K562 (cell line): ENCODE results near the gene SLC22A23. TPM values are rescaled to one million over a fixed set of nuclear protein-coding genes. Genes with fewer than 3 reads are reported as not detected.

Source experiments
- ATF1 ChIP-seq, 2 experiments: fragments of 450-650 bp in 1 of 2; IDR thresholded peaks; 2 replicates each; pipeline ENCODE4 v1.6.1; 2016; ENCODE audit warnings: missing compliant biosample characterization in 1 of 2, missing genetic modification characterization in 1 of 2
- C11orf30 ChIP-seq: fragments of 450-650 bp; IDR thresholded peaks from 2 replicates; pipeline ENCODE4 v1.6.1; 2016; ENCODE audit warnings: low read depth, mild to moderate bottlenecking
- FOXA1 ChIP-seq: fragments of 450-650 bp; IDR thresholded peaks from 2 replicates; pipeline ENCODE4 v1.6.1; 2016; ENCODE audit warnings: mild to moderate bottlenecking, borderline replicate concordance
- KLF1 ChIP-seq: fragments of 450-650 bp; IDR thresholded peaks from 2 replicates; pipeline ENCODE4 v1.6.1; 2016; ENCODE audit warnings: missing genetic modification characterization, missing compliant biosample characterization
- NCOA2 ChIP-seq, 2 experiments: fragments of 450-650 bp; IDR thresholded peaks; 2 replicates each; pipeline ENCODE4 v1.6.1; 2018; ENCODE audit warnings: mild to moderate bottlenecking in 2 of 2, moderate library complexity in 1 of 2; ENCODE audit not compliant: partially characterized antibody in 2 of 2
- polyA plus RNA-seq, 8 experiments: library from polyadenylated mRNA; depleted of rRNA in 4 of 8; stranded (reverse) in 5 of 8; unstranded in 3 of 8; fragments of >200 nt; fragmentation: Nextera tagmentation in 2 of 8; fragmentation: Illumina TruSeq in 1 of 8; extraction: Ambion mirVana in 2 of 8; extraction: Trizol in 1 of 8; gene quantifications; 2 replicates each; pipeline versions ENCODE4 v1.2.1 to v1.2.3, GENCODE V29; 2011 to 2014; ENCODE audit warnings: inconsistent platforms in 1 of 8, missing spikeins in 1 of 8
- total RNA-seq, 7 experiments: library from RNA; depleted of rRNA in 6 of 7; stranded (reverse); fragments of >200 nt in 6 of 7; fragmentation: Illumina TruSeq in 2 of 7; extraction: Trizol in 2 of 7; gene quantifications; 2 replicates each; pipeline versions ENCODE4 v1.2.1 to v1.2.3, GENCODE V29; 2011 to 2021; ENCODE audit warnings: low replicate concordance in 1 of 7
- TF ChIP-seq, protein P1 (sequence below), 2 experiments: IDR thresholded peaks; 2 replicates each; pipeline ENCODE4 v1.6.1; 2011; ENCODE audit warnings: borderline replicate concordance in 1 of 2, control low read depth in 1 of 2, low read depth in 1 of 2, low read length in 1 of 2, mild to moderate bottlenecking in 1 of 2, mixed read lengths in 1 of 2, moderate library complexity in 1 of 2; ENCODE audit not compliant: insufficient read depth in 1 of 2, insufficient read length in 1 of 2, poor library complexity in 1 of 2, severe bottlenecking in 1 of 2; ENCODE audit errors: extremely low read depth in 1 of 2
- TF ChIP-seq, protein P2 (sequence below): fragments of 250-450 bp; sonication (Bioruptor Pico); IDR thresholded peaks from 2 replicates; pipeline ENCODE4 v1.8.0; 2021; ENCODE audit warnings: moderate library complexity, mild to moderate bottlenecking, inconsistent platforms
- TF ChIP-seq, protein P3 (sequence below): sonication (generic); formaldehyde crosslinking; IDR thresholded peaks from 2 replicates; pipeline ENCODE4 v1.8.0; 2022; ENCODE audit warnings: missing genetic modification reagents, mild to moderate bottlenecking, moderate library complexity, borderline replicate concordance

The SLC22A23 gene
- total and polyA plus RNA-seq, 9 of the 15 experiments (the other 6 are each of a cell fraction or from before 2014, with no cell fraction given): 0.30 to 8.7 (median 2.5) TPM

DNA sequence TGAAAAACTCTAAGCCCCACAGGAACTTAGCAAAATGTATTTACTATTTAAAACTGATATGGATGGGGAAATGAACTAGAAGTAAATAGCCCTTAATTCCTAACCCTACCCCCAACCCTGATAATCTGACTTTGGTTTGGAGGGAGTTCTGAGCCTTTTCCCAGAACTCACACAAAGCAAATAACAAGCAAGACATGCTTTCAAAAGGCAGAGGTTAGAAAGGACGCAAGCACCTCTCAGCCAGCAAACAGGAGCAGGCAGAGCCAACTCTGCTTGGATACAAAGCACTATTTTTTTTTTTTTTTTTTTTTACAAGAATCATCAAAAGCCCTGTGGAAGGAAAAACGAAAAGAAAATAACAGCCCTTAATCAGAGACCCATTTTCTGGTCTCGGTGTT is 58.7 kb downstream of the SLC22A23 start (continued):
- TF ChIP-seq, protein P1, sequence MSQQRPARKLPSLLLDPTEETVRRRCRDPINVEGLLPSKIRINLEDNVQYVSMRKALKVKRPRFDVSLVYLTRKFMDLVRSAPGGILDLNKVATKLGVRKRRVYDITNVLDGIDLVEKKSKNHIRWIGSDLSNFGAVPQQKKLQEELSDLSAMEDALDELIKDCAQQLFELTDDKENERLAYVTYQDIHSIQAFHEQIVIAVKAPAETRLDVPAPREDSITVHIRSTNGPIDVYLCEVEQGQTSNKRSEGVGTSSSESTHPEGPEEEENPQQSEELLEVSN (IDR thresholded peaks at IDR 0.05; ENCODE audit: borderline replicate concordance in 1 of 2, extremely low read depth in 1 of 2, insufficient read depth in 1 of 2, insufficient read length in 1 of 2, low read depth in 1 of 2, low read length in 1 of 2, poor library complexity in 1 of 2, severe bottlenecking in 1 of 2): no peak
- TF ChIP-seq, protein P2, sequence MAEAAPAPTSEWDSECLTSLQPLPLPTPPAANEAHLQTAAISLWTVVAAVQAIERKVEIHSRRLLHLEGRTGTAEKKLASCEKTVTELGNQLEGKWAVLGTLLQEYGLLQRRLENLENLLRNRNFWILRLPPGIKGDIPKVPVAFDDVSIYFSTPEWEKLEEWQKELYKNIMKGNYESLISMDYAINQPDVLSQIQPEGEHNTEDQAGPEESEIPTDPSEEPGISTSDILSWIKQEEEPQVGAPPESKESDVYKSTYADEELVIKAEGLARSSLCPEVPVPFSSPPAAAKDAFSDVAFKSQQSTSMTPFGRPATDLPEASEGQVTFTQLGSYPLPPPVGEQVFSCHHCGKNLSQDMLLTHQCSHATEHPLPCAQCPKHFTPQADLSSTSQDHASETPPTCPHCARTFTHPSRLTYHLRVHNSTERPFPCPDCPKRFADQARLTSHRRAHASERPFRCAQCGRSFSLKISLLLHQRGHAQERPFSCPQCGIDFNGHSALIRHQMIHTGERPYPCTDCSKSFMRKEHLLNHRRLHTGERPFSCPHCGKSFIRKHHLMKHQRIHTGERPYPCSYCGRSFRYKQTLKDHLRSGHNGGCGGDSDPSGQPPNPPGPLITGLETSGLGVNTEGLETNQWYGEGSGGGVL (CRISPR knock-in tag): no peak
- TF ChIP-seq KLF1 (tag) (no peak), C11orf30 (no peak), ATF1 (CRISPR knock-in tag; IDR thresholded peaks at IDR 0.05) (no peak), ATF1 (tag; IDR thresholded peaks at IDR 0.05) (no peak), NCOA2 (IDR thresholded peaks at IDR 0.05; ENCODE audit: partially characterized antibody in 2 of 2) (no peak), FOXA1 (no peak)
- TF ChIP-seq, protein P3, sequence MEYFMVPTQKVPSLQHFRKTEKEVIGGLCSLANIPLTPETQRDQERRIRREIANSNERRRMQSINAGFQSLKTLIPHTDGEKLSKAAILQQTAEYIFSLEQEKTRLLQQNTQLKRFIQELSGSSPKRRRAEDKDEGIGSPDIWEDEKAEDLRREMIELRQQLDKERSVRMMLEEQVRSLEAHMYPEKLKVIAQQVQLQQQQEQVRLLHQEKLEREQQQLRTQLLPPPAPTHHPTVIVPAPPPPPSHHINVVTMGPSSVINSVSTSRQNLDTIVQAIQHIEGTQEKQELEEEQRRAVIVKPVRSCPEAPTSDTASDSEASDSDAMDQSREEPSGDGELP (CRISPR knock-in tag): no peak
